IPS DF 19.7 (cell line): ENCODE results near the gene PTPRN2.

Experiments used
- DNase-seq: peaks from one replicate; pipeline ENCODE4 v3.0.0-alpha.2; 2013; ENCODE audit warnings: low read depth, low spot score

Gene PTPRN2

GRCh38 chr7:157615101-157615817, 972.4 kb downstream of the PTPRN2 start:
- DNase-seq: no peak

DNA sequence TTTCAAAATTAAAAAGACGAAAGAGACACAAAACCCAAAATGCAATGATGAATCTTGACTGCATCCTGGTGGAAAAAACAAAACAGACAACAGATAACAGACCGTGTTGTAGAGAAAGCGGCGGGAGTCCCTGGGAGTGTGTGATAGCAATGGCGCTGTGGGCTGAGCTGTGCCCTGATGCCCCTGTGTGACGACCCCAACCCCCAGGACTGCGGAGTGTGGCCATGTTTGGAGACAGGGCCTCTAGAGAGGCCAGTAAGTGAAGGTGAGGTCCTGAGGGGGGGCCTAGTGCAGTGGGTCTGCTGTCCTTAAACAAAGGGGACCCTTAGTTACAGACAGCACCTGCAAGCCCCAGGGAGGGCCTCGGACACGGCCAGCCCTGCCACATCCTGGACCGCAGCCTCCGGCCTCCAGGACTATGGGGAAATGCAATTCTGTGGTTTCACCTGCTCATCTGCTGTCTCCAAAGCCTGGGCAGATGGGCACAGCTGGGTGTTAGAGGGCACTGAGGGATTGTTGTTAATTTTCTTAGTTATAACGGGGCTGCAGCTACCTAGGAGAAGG, 973.1 kb downstream of the PTPRN2 start:
- DNase-seq: no peak

GRCh38 chr7:157613575-157614322, 973.9 kb downstream of the PTPRN2 start:
- no peak for DNase-seq

DNA sequence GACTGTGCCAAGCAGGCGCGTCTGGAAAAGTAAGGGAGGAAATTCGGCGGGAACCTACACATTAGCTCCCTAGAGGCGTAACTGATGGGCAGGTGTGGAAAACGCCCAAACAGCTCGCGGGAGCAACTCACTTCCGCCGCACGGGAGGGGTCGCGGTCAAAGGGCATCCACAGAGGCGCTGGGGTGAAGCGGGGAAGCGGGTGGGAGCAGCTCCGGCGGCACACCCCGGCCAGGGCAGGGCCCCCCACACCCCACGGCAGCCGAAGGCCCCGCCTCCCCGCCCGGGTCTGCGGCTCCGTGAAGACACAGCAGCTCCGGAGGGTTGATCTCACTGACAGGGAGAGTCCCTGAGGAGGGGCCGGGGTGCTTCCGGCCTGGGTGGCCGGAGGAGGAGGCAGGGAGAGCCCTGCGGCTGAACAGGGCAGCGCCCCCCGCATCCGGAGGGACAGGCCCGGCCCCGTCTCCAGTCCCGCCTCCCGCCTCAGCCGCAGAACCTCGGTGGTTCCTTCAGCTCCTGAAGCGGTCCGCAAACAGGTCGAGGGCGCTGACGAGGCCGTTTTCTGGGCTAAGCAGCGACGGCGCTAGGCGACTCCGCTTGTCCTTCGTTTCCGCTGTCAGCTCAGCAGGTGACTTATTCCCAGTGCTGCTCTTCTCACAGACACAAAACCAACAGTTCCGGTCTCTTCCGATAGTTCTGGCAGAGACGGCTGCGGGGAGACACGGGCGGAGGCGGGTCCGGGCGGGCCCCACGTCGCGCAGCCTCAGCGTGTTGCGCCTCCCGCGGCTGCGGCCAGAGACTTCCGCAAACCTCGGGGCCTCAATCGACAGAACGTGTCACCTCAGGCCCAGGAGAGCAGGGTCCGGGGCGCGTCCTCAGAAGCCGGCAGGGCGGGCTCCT, 974.7 kb downstream of the PTPRN2 start:
- DNase-seq: no peak

- DNase-seq: no peak
Measured at GRCh38 chr7:157612009-157612663, 975.5 kb downstream of the PTPRN2 start.

- no peak for DNase-seq
Measured at GRCh38 chr7:157611341-157611740, 976.3 kb downstream of the PTPRN2 start.

DNA sequence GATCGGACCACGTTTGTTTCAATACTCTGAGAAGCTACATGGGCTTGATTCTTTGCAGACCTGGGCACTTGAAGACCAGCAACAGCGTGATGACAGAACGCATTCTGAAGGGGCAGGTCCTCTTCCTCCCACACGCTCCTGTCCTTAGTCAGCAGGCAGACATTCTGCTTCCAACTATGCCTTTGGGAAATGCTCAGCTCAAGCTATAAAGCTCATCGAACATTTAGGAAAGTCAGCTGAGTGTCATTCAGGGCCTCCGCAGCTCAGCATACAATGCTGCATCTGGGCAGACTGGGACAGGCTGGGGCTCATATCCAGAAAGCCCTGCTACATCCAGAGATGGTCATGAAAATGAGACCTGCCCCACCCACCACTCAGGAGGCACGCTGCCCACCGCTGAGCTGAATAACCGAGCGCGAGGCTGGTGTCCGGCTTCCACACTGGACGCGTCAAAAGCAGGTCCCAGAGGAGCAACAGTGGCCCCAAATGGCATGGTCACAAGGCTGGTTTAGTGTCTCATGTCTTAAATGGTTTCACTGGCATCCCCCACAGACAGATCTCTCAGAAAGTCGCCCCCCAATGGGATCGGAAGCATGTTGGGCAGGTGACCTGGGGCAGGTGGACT, 976.8 kb downstream of the PTPRN2 start:
- DNase-seq: no peak

GRCh38 chr7:157609932-157610640, 977.5 kb downstream of the PTPRN2 start:
- no peak for DNase-seq

- no peak for DNase-seq
Measured at GRCh38 chr7:157609516-157609915, 978.1 kb downstream of the PTPRN2 start.

GRCh38 chr7:157607218-157607617, 980.4 kb downstream of the PTPRN2 start:
- DNase-seq: no peak

GRCh38 chr7:157606140-157606539, 981.5 kb downstream of the PTPRN2 start:
- no peak for DNase-seq

- no peak for DNase-seq
Measured at GRCh38 chr7:157605638-157606037, 982.0 kb downstream of the PTPRN2 start.

DNA sequence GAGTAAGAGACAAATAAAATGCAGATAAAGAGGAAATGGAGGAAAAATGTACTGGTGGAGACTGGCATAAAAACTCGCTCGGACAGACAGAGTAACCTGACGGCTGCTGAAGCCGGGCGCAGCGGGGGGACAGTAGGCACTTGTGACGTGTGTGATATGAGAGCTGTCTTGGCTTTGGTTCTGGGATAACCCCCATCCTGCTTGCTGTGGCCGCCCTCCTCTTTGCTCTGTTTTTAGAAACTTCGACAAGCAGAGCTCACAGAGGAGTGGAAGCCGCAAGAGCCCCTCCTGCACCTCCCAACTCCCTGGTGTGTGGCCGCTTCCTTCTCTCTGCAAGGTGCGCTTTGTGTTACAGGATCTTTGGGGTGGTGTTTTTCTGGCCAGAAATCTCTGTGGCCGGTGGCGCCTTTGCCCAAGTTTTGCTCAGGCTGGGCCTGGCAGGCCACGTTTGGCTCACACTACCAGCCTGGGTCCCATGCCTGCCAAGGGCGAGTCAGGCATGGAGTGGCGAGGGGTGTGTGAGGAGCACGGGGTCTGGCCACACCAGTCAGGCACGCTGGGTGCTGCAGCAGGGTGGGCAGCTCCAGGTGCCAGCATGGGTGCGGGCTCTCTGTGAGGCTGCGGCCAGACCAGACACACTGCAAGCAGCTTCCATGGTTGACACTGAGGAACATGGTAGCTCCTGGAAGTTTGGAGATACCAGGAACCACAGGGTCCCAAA, 982.8 kb downstream of the PTPRN2 start:
- no peak for DNase-seq

GRCh38 chr7:157603716-157604115, 983.9 kb downstream of the PTPRN2 start:
- DNase-seq: no peak

GRCh38 chr7:157603005-157603404, 984.6 kb downstream of the PTPRN2 start:
- no peak for DNase-seq

- no peak for DNase-seq
Measured at GRCh38 chr7:157602581-157602980, 985.0 kb downstream of the PTPRN2 start.

GRCh38 chr7:157602156-157602555, 985.5 kb downstream of the PTPRN2 start:
- DNase-seq: no peak

DNA sequence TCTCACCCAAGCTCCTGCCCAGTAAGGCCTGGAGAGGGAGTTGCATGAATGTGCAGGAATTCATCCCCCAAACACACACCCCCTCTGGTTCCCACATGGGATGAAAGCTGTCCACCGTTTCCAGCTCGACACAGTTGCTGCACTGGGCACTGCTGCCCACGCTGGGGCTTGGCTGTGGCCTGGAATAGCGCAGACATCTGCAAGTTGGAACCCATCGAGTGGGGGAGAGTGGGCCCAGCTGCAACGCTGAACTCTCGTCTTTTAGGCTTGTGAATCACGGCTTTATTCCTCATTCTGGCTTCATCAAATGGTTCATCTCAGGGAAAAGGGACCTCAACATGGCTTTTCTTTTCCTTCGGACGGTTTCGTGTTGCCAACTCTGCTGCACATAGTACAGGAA, 986.1 kb downstream of the PTPRN2 start:
- no peak for DNase-seq

GRCh38 chr7:157599491-157599890, 988.1 kb downstream of the PTPRN2 start:
- DNase-seq: no peak

DNA sequence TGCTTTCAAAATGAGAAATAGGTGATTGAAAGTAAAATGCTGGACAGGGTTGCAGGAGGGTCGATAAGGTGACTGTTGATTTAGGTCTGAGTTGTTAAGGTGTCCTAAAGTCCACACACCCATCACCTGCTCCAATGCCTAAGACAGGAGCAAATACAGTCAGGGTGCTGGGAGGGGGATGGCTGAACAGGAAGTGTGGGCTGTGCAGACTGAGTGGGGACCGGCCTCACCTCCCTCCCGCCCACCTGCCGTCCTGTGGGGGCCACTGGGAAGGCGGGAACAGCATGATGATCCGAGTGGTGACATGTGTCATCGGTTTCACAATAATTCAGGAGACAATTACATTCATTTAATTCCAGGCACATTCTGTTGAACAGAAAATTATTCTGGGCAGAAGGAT, 990.1 kb downstream of the PTPRN2 start:
- no peak for DNase-seq
